B cell (primary cell): Measurements from ENCODE around the gene TLR7.

ENCODE experiments used
- CTCF ChIP-seq: fragments of 200-600 bp; IDR thresholded peaks from one replicate; pipeline ENCODE4 v1.8.0; 2022; ENCODE audit warnings: antibody characterized with exemption, mild to moderate bottlenecking
- EZH2 ChIP-seq: IDR thresholded peaks from 2 replicates; pipeline ENCODE4 v1.6.1; 2012; ENCODE audit warnings: borderline replicate concordance, low read depth, mild to moderate bottlenecking, moderate library complexity, low read length; ENCODE audit not compliant: insufficient read depth, poor library complexity, severe bottlenecking

GRCh38 chrX:12878536-12878935, 11.7 kb downstream of the TLR7 start:
- TF ChIP-seq CTCF (no peak), EZH2 (no peak)
